GM04504 (cell line): ENCODE data around the gene EVI5.
"Not testable (repeated sequence)": the region's sequence is repeated elsewhere in the genome, so short reads cannot be mapped to it uniquely, and the experiment has no call there.

ENCODE experiments used
- DNase-seq: peaks from one replicate; pipeline ENCODE4 v3.0.0-alpha.2; 2012; ENCODE audit warnings: low read depth

Gene EVI5

GRCh38 chr1:92748138-92748537 lies 36.8 kb downstream of the EVI5 start:
- no peak for DNase-seq

GRCh38 chr1:92747735-92748134 lies 37.2 kb downstream of the EVI5 start:
- DNase-seq, result no peak

- not testable (repeated sequence) for DNase-seq
Observed at GRCh38 chr1:92746255-92746654, 38.7 kb downstream of the EVI5 start.

GRCh38 chr1:92743221-92743620 lies 41.7 kb downstream of the EVI5 start:
- DNase-seq, result no peak

GRCh38 chr1:92739669-92740524 lies 45.0 kb downstream of the EVI5 start:
- no peak for DNase-seq

- DNase-seq, result no peak
Observed at GRCh38 chr1:92736395-92736794, 48.5 kb downstream of the EVI5 start.

- no peak for DNase-seq
Observed at GRCh38 chr1:92730476-92730875, 54.4 kb downstream of the EVI5 start.

GRCh38 chr1:92728697-92729096 lies 56.2 kb downstream of the EVI5 start:
- no peak for DNase-seq

- not testable (repeated sequence) for DNase-seq
Observed at GRCh38 chr1:92723713-92724112, 61.2 kb downstream of the EVI5 start.

- no peak for DNase-seq
Observed at GRCh38 chr1:92721886-92722285, 63.0 kb downstream of the EVI5 start.

- not testable (repeated sequence) for DNase-seq
Observed at GRCh38 chr1:92721157-92721556, 63.8 kb downstream of the EVI5 start.

- DNase-seq, result not testable (repeated sequence)
Observed at GRCh38 chr1:92715476-92715951, 69.4 kb downstream of the EVI5 start.

- no peak for DNase-seq
Observed at GRCh38 chr1:92713939-92714338, 71.0 kb downstream of the EVI5 start.

- no peak for DNase-seq
Observed at GRCh38 chr1:92711473-92712165, 73.3 kb downstream of the EVI5 start.

- DNase-seq, result peak; percentile 9
Observed at GRCh38 chr1:92709738-92710137, 75.2 kb downstream of the EVI5 start.

GRCh38 chr1:92708368-92708950 lies 76.4 kb downstream of the EVI5 start:
- no peak for DNase-seq

GRCh38 chr1:92707709-92708108 lies 77.2 kb downstream of the EVI5 start:
- DNase-seq, result no peak

GRCh38 chr1:92707292-92707691 lies 77.6 kb downstream of the EVI5 start:
- no peak for DNase-seq

GRCh38 chr1:92705446-92705845 lies 79.5 kb downstream of the EVI5 start:
- DNase-seq, result no peak

GRCh38 chr1:92701147-92701546 lies 83.8 kb downstream of the EVI5 start:
- DNase-seq, result no peak

- DNase-seq, result no peak
Observed at GRCh38 chr1:92698932-92699331, 86.0 kb downstream of the EVI5 start.

- no peak for DNase-seq
Observed at GRCh38 chr1:92695104-92695503, 89.8 kb downstream of the EVI5 start.

GRCh38 chr1:92691925-92692324 lies 93.0 kb downstream of the EVI5 start:
- no peak for DNase-seq
